HFFc6 (cell line): Measurements from ENCODE around the gene MIOX. TPM values are rescaled to one million over a fixed set of nuclear protein-coding genes. Genes with fewer than 3 reads are reported as not detected.

Experiments
- DNase-seq: peaks from one replicate; pipeline ENCODE4 v3.0.0-alpha.2; 2018
- H3K27ac Mint-ChIP-seq: 2 replicates; pipeline ENCODE4 v1.8.0; 2020; ENCODE audit warnings: mild to moderate bottlenecking, mixed read lengths
- H3K27me3 Mint-ChIP-seq: 2 replicates; pipeline ENCODE4 v1.8.0; 2021; ENCODE audit warnings: mild to moderate bottlenecking, moderate library complexity, mixed read lengths; ENCODE audit not compliant: insufficient read depth
- H3K36me3 Mint-ChIP-seq: 2 replicates; pipeline ENCODE4 v1.8.0; 2021; ENCODE audit warnings: low read depth, mixed read lengths
- H3K4me1 Mint-ChIP-seq: 2 replicates; pipeline ENCODE4 v1.8.0; 2020; ENCODE audit warnings: low read depth, mixed read lengths
- H3K4me3 Mint-ChIP-seq: 2 replicates; pipeline ENCODE4 v1.8.0; 2020; ENCODE audit warnings: mild to moderate bottlenecking, moderate library complexity, mixed read lengths
- H3K9me3 Mint-ChIP-seq: 2 replicates; pipeline ENCODE4 v1.8.0; 2020; ENCODE audit warnings: mild to moderate bottlenecking, mixed read lengths
- CTCF ChIP-seq: fragments of 200-600 bp; sonication (generic); IDR thresholded peaks from 2 replicates; pipeline ENCODE4 v1.5.0; 2021; ENCODE audit warnings: antibody characterized with exemption, mild to moderate bottlenecking
- total RNA-seq, 6 experiments: library from RNA; stranded (reverse); fragmentation: NEBNext Ultra II Directional; extraction: Animal tissue kit (Norgen Biotek cat#: 25700); gene quantifications; 2 replicates in 1 of 6; 3 replicates in 5 of 6; pipeline ENCODE4 v1.2.3, GENCODE V29; 2021

Gene MIOX
- total RNA-seq, 6 experiments from 2014 or later = not detected

- Mint-ChIP-seq H3K36me3 (no peaks in the 10 kb centered on the region), H3K9me3 (no peaks in the 10 kb centered on the region), H3K27ac (no peak overlapping the region), H3K4me1 (peaks cover 22% of the 10 kb centered on the region), H3K27me3 (peaks cover 11% of the 10 kb centered on the region; the same call in 1 of the 2 replicates), H3K4me3 (no peak overlapping the region)
- no peak for DNase-seq
- TF ChIP-seq CTCF = no peak
These were observed 49.6 kb downstream of the MIOX start for GRCh38 chr22:50536226-50536625.

- no peak for TF ChIP-seq CTCF
- H3K27me3 Mint-ChIP-seq = peaks cover 10% of the 10 kb centered on the region; the same call in 1 of the 2 replicates
- no peak overlapping the region for H3K27ac Mint-ChIP-seq
- no peaks in the 10 kb centered on the region for H3K9me3 Mint-ChIP-seq
- H3K36me3 Mint-ChIP-seq = no peaks in the 10 kb centered on the region
- H3K4me3 Mint-ChIP-seq = no peak overlapping the region
- DNase-seq = no peak
- H3K4me1 Mint-ChIP-seq = peaks cover 37% of the 10 kb centered on the region
These were observed 51.1 kb downstream of the MIOX start for GRCh38 chr22:50537765-50538164.

Other genes starting within 250 kb of the MIOX start
- 10 to 100 TPM; 20.1 to 26.8 (median 21.7) TPM for gene TUBGCP6, start 241.8 kb upstream of the MIOX start, total RNA-seq
- gene HDAC10, start 235.6 kb upstream of the MIOX start, total RNA-seq = 10 to 100 TPM; 24.2 to 30.9 (median 28.9) TPM
- 10 to 100 TPM; 31.4 to 39.5 (median 34.1) TPM for gene MAPK12, start 225.2 kb upstream of the MIOX start, total RNA-seq
- gene MAPK11, start 216.5 kb upstream of the MIOX start, total RNA-seq = 10 to 100 TPM in 1 of 6 experiments, 1 to 10 TPM in 5; 6.0 to 10.2 (median 7.8) TPM
- 100 to 1,000 TPM; 280 to 370 (median 291) TPM for gene PLXNB2, start 179.2 kb upstream of the MIOX start, total RNA-seq
- gene DENND6B, start 159.8 kb upstream of the MIOX start, total RNA-seq = 1 to 10 TPM; 1.4 to 2.5 (median 1.9) TPM
- 10 to 100 TPM; 41.9 to 47.0 (median 43.6) TPM for gene PPP6R2, start 143.5 kb upstream of the MIOX start, total RNA-seq
- 10 to 100 TPM; 63.9 to 76.7 (median 71.2) TPM for gene SBF1, start 11.8 kb upstream of the MIOX start, total RNA-seq
- gene ADM2, start 5.3 kb upstream of the MIOX start, total RNA-seq = 1 to 10 TPM in 5 of 6 experiments, under 1 TPM in 1; 0.91 to 3.4 (median 1.2) TPM
- gene LMF2, start 20.8 kb downstream of the MIOX start, total RNA-seq = 100 to 1,000 TPM; 110 to 133 (median 118) TPM
- gene NCAPH2, start 21.4 kb downstream of the MIOX start, total RNA-seq = 10 to 100 TPM; 31.7 to 54.1 (median 50.0) TPM
- 10 to 100 TPM in 2 of 6 experiments, 1 to 10 TPM in 4; 2.7 to 11.1 (median 9.7) TPM for gene SCO2, start 38.7 kb downstream of the MIOX start, total RNA-seq
- gene TYMP, start 43.2 kb downstream of the MIOX start, total RNA-seq = 1 to 10 TPM in 5 of 6 experiments, under 1 TPM in 1; 0.95 to 2.1 (median 1.3) TPM
- gene KLHDC7B, start 59.0 kb downstream of the MIOX start, total RNA-seq = under 1 TPM in 1 of 6 experiments, not detected in 5; 0.05 TPM
- not detected for gene SYCE3, start 76.1 kb downstream of the MIOX start, total RNA-seq
- 1 to 10 TPM in 5 of 6 experiments, under 1 TPM in 1; 0.82 to 3.0 (median 1.5) TPM for gene CPT1B, start 91.6 kb downstream of the MIOX start, total RNA-seq
- 10 to 100 TPM; 21.1 to 26.2 (median 25.2) TPM for gene CHKB, start 96.0 kb downstream of the MIOX start, total RNA-seq
- gene MAPK8IP2, start 113.9 kb downstream of the MIOX start, total RNA-seq = under 1 TPM; 0.14 to 0.25 (median 0.15) TPM
- gene ARSA, start 141.3 kb downstream of the MIOX start, total RNA-seq = 10 to 100 TPM; 28.0 to 35.4 (median 30.6) TPM
- under 1 TPM; 0.65 to 0.97 (median 0.68) TPM for gene SHANK3, start 186.0 kb downstream of the MIOX start, total RNA-seq